Peyer's patch (tissue), 4 donors: Measurements from ENCODE around the gene HDAC4.

ENCODE experiments used
- CTCF ChIP-seq, 6 experiments: fragments of 450-650 bp in 4 of 6; fragments of 200-600 bp in 2 of 6; sonication (generic) in 1 of 6; IDR thresholded peaks; one replicate each; pipeline ENCODE4 v1.5.1; 2017 to 2019; ENCODE audit warnings: antibody characterized with exemption in 6 of 6, mild to moderate bottlenecking in 3 of 6, moderate library complexity in 1 of 6
- POLR2A ChIP-seq, 2 donors: fragments of 450-650 bp; IDR thresholded peaks; one replicate each; pipeline ENCODE4 v1.5.1; 2017; ENCODE audit warnings: antibody characterized with exemption in 2 of 2, mild to moderate bottlenecking in 2 of 2, moderate library complexity in 2 of 2

- TF ChIP-seq POLR2A (IDR thresholded peaks at IDR 0.05), result no peak
- no peak for TF ChIP-seq CTCF (IDR thresholded peaks at IDR 0.05)
Measured at GRCh38 chr2:239256350-239256743, 144.5 kb downstream of the HDAC4 start.
